Measurements from ENCODE around the gene NUDT3. TPM values are rescaled to one million over a fixed set of nuclear protein-coding genes. Genes with fewer than 3 reads are reported as not detected.

NUDT3 gene
- total and polyA plus RNA-seq, 2 experiments from 2014 or later, result 12.1 to 31.1 TPM

DNA sequence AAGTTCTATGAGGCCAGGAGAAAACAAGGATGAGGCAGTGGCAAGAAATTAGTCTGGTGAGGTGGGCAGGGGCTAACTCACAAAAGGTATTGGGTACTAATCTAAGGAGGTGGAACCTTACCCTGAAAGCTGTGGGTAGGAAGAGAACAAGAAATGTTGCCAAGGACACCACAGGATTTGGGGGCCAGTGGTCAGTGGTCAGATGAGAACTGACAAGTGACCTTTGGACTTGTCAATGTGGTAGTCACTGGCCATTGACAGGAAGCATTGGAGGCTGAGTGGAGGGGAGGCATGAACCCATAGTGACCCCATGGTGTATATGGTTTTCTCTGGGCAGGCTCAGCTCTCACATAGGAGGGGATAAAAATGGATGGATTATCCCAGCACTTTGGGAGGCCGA, 118.3 kb downstream of the NUDT3 start (continued):
- TF ChIP-seq EZH2 (IDR thresholded peaks at IDR 0.05; ENCODE audit: low read depth, unreplicated experiment) (no peak), ZNF331 (CRISPR knock-in tag; IDR thresholded peaks at IDR 0.05; ENCODE audit: low read depth) (no peak), ZNF114 (CRISPR knock-in tag; IDR thresholded peaks at IDR 0.05) (no peak), NANOG (IDR thresholded peaks at IDR 0.05; ENCODE audit: borderline replicate concordance) (no peak)
- TF ChIP-seq, protein P1, sequence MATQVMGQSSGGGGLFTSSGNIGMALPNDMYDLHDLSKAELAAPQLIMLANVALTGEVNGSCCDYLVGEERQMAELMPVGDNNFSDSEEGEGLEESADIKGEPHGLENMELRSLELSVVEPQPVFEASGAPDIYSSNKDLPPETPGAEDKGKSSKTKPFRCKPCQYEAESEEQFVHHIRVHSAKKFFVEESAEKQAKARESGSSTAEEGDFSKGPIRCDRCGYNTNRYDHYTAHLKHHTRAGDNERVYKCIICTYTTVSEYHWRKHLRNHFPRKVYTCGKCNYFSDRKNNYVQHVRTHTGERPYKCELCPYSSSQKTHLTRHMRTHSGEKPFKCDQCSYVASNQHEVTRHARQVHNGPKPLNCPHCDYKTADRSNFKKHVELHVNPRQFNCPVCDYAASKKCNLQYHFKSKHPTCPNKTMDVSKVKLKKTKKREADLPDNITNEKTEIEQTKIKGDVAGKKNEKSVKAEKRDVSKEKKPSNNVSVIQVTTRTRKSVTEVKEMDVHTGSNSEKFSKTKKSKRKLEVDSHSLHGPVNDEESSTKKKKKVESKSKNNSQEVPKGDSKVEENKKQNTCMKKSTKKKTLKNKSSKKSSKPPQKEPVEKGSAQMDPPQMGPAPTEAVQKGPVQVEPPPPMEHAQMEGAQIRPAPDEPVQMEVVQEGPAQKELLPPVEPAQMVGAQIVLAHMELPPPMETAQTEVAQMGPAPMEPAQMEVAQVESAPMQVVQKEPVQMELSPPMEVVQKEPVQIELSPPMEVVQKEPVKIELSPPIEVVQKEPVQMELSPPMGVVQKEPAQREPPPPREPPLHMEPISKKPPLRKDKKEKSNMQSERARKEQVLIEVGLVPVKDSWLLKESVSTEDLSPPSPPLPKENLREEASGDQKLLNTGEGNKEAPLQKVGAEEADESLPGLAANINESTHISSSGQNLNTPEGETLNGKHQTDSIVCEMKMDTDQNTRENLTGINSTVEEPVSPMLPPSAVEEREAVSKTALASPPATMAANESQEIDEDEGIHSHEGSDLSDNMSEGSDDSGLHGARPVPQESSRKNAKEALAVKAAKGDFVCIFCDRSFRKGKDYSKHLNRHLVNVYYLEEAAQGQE (IDR thresholded peaks at IDR 0.05; ENCODE audit: unreplicated experiment), result no peak

GRCh38 chr6:34273242-34273805, 119.1 kb downstream of the NUDT3 start:
- Mint-ChIP-seq H3K4me1 (peaks cover 5% of the 10 kb centered on the region; the same call in 2 of the 3 replicates), H3K27ac (no peak overlapping the region), H3K36me3 (ENCODE audit: low read depth) (no peaks in the 10 kb centered on the region), H3K9me3 (no peaks in the 10 kb centered on the region), H3K4me3 (no peak overlapping the region), H3K27me3 (ENCODE audit: insufficient read depth, low read depth, poor library complexity) (peaks cover 2% of the 10 kb centered on the region)
- ATAC-seq (no peak), DNase-seq (ENCODE audit: low spot score) (no peak)
- Histone ChIP-seq H3K36me3 (ENCODE audit: insufficient read depth) (no peaks in the 10 kb centered on the region), H3K27ac (ENCODE audit: low read depth) (no peak overlapping the region), H3F3A (replicated peaks; ENCODE audit: low read depth) (no peaks in the 10 kb centered on the region), H3K79me2 (replicated peaks; ENCODE audit: insufficient read depth) (no peaks in the 10 kb centered on the region), H3K4me3 (no peak overlapping the region), H3K4me2 (no peak overlapping the region), H4K20me1 (replicated peaks; ENCODE audit: insufficient read depth) (no peaks in the 10 kb centered on the region), H3K9me2 (ENCODE audit: insufficient read depth) (no peaks in the 10 kb centered on the region), H2AFZ (no peak overlapping the region), H3K4me1 (ENCODE audit: insufficient read depth) (no peaks in the 10 kb centered on the region), H3K27me3 (ENCODE audit: insufficient read depth) (no peaks in the 10 kb centered on the region)
- no peak for TF ChIP-seq EZH2phosphoT487 (IDR thresholded peaks at IDR 0.05; ENCODE audit: unreplicated experiment)
- no peak for TF ChIP-seq EZH2 (IDR thresholded peaks at IDR 0.05; ENCODE audit: low read depth, unreplicated experiment)
- no peak for TF ChIP-seq POLR2AphosphoS5 (IDR thresholded peaks at IDR 0.05; ENCODE audit: low read depth)
- TF ChIP-seq, protein P1 (IDR thresholded peaks at IDR 0.05; ENCODE audit: unreplicated experiment), result no peak
- TF ChIP-seq CREB1 (CRISPR knock-in tag; IDR thresholded peaks at IDR 0.05; ENCODE audit: low read depth), result no peak
- TF ChIP-seq JUNB (IDR thresholded peaks at IDR 0.05; ENCODE audit: unreplicated experiment), result no peak
- TF ChIP-seq, protein P2, sequence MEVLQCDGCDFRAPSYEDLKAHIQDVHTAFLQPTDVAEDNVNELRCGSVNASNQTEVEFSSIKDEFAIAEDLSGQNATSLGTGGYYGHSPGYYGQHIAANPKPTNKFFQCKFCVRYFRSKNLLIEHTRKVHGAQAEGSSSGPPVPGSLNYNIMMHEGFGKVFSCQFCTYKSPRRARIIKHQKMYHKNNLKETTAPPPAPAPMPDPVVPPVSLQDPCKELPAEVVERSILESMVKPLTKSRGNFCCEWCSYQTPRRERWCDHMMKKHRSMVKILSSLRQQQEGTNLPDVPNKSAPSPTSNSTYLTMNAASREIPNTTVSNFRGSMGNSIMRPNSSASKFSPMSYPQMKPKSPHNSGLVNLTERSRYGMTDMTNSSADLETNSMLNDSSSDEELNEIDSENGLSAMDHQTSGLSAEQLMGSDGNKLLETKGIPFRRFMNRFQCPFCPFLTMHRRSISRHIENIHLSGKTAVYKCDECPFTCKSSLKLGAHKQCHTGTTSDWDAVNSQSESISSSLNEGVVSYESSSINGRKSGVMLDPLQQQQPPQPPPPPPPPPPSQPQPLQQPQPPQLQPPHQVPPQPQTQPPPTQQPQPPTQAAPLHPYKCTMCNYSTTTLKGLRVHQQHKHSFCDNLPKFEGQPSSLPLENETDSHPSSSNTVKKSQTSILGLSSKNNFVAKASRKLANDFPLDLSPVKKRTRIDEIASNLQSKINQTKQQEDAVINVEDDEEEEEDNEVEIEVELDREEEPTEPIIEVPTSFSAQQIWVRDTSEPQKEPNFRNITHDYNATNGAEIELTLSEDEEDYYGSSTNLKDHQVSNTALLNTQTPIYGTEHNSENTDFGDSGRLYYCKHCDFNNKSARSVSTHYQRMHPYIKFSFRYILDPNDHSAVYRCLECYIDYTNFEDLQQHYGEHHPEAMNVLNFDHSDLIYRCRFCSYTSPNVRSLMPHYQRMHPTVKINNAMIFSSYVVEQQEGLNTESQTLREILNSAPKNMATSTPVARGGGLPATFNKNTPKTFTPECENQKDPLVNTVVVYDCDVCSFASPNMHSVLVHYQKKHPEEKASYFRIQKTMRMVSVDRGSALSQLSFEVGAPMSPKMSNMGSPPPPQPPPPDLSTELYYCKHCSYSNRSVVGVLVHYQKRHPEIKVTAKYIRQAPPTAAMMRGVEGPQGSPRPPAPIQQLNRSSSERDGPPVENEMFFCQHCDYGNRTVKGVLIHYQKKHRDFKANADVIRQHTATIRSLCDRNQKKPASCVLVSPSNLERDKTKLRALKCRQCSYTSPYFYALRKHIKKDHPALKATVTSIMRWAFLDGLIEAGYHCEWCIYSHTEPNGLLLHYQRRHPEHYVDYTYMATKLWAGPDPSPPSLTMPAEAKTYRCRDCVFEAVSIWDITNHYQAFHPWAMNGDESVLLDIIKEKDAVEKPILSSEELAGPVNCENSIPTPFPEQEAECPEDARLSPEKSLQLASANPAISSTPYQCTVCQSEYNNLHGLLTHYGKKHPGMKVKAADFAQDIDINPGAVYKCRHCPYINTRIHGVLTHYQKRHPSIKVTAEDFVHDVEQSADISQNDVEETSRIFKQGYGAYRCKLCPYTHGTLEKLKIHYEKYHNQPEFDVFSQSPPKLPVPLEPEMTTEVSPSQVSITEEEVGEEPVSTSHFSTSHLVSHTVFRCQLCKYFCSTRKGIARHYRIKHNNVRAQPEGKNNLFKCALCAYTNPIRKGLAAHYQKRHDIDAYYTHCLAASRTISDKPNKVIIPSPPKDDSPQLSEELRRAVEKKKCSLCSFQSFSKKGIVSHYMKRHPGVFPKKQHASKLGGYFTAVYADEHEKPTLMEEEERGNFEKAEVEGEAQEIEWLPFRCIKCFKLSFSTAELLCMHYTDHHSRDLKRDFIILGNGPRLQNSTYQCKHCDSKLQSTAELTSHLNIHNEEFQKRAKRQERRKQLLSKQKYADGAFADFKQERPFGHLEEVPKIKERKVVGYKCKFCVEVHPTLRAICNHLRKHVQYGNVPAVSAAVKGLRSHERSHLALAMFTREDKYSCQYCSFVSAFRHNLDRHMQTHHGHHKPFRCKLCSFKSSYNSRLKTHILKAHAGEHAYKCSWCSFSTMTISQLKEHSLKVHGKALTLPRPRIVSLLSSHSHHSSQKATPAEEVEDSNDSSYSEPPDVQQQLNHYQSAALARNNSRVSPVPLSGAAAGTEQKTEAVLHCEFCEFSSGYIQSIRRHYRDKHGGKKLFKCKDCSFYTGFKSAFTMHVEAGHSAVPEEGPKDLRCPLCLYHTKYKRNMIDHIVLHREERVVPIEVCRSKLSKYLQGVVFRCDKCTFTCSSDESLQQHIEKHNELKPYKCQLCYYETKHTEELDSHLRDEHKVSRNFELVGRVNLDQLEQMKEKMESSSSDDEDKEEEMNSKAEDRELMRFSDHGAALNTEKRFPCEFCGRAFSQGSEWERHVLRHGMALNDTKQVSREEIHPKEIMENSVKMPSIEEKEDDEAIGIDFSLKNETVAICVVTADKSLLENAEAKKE (CRISPR knock-in tag; IDR thresholded peaks at IDR 0.05), result no peak
- no peak for TF ChIP-seq ETS1 (IDR thresholded peaks at IDR 0.05)
